NCI-H345 treated with DMSO at 0.1 percent for 48 hours (cell line): ENCODE measurements around the gene TARS3.
"Not testable (repeated sequence)": the region's sequence is repeated elsewhere in the genome, so short reads cannot be mapped to it uniquely, and the experiment has no call there.

Experiments used
- DNase-seq: peaks from one replicate; lab custom pipeline; 2025; ENCODE audit not compliant: unreplicated experiment; lab: John Stamatoyannopoulos, UW

TARS3 gene

DNA sequence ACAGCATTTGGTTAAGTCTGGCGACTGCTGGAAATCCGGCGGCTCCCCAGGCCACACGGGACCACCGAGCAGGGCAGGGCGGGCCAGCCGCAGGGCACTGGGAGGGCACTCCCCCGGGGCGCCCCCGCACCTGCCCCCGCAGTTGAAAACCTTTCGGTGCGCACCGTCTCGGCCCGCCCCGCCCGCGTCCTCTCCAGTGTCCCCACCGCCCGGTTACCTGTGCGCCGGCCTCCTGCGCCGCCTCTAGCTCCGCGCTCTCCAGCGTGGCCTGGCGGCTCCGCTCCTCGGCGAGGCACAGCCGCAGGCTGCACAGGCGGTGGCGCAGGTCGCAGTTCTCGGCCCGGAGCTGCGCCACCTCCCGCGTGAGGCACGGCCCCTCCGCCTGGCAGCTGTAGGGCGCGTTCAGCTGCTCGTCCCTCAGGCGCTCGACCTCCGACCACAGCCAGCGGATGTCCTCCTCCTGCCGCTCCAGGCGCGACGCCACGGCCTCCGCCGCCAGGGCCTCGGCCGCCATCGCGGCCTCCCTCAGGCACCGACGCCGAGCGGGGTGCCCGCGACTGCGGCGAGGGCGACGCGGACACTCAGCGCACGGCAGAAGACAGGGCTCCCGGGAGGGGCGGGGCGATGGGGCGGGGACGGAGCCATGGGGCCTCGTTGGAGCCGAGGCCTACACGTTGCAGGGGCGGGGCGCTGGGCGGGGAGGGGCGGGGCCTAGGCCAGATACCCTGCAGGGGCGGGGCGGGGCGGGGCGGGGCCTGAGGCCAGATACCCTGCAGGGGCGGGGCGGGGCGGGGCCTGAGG, at the start of gene TARS3:
Gene TARS3, minus strand, starts transcription at position 600 of the 801 bp plus-strand sequence. Its CDS starts 86 bp downstream, at position 514.
- DNase-seq = peak; percentile 32

DNA sequence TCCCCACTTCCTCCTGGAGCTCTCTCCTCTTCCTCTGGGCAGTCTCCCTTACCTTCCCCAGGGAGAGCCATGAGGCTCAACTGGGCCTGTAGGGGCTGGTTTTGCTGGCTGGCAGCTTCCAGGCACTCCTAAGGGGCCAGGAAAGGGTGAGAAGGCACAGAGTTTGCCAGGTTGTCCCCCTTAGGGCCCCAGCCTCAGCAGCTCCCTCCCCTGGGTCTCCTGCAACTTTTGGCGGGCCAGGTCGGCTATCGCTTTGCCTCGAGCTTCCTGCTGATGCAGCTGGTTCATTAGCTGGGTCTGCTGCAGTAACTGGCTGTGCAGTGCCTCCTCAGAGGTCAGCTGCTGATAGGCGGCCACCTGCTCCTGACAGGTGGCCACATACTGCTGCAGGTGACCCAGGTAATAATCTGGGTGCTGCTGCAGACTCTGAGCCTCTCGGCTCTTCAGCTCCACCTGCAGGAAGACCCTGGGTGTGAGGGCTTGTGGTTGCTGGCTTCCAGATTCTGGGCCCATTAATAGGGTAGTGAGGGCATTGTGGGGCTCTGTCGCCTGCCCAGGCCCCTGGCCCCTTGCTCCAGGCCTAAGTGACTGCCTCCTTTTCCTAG, 49.3 kb upstream of the TARS3 start:
- no peak for DNase-seq

DNA sequence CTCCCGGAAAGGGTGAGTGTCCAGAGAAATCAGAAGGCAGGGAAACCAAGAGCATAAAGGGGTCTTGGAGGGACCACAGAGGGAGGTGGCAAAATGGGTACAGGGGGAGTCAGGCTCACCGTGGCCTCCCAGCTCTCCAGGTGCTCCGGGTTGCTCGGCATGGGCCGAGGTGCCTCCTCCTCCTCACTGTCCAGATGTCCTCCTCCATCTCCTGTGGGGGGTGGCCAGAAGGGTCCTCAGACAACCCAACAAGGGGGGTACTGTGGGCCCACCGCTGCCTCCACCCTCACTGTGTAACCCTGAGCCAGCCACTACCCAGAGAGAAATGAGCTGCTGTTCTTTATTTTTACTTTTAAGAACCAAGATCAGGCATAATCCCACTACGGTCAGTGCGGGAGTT, 48.6 kb upstream of the TARS3 start:
- no peak for DNase-seq

DNA sequence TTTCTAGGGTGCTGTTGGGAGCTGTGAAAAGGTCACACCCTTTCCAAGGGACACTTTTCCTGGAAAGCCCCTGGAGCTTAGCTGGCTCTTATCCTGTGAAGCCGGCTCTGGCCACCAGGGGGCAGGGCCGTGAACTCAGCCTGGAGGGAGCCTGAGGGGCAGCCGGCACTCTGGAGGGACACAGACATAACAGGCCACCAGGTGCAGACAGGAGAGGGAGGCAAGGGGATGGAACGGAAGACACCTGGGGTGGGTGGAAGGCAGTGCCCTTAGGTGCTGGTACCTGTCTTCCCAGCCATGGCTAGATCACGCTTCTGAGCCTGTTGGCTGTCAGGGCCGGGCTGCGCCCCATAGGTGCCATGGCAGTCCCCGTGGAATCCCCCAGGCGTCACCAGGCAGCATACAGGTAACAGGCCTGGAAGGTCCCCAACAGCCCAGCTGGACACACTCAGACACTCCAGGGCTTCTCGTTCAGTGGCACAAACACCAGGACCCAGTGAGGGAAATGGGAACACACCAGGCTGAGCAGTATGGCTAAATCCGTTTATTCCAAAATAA, 42.9 kb upstream of the TARS3 start:
- not testable (repeated sequence) for DNase-seq

DNA sequence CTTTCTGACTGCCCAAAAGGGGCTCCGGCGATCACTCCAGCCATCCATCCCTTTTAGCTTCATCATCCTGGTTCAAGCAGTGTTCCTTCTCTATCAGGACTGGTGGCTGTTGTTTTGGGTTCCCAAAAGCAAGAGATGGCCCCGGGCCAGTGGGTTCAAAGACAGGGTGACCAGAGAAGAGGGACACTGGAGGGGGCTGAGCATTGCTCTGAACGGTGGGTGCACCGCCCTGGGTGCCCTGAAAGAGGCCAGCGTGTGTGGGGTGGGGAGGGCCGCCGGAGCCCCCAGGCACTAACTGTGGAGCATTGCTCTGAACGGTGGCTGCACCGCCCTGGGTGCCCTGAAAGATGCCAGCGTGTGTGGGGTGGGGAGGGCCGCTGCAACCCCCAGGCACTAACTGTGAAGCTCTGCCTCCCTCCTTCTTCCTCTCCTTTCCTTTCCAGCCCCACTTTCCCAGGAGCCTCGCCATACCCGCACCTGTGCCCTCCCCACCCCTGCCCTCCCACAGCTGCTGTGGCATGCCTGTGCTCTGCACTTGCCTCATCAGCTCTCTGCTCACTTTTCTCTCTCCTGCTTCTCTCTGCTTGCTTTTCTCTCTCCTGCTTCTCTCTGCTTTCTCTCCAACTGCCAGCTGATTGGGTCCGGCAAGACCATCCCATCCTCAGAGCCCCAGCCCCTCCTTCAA, 41.6 kb upstream of the TARS3 start:
- DNase-seq = no peak

DNA sequence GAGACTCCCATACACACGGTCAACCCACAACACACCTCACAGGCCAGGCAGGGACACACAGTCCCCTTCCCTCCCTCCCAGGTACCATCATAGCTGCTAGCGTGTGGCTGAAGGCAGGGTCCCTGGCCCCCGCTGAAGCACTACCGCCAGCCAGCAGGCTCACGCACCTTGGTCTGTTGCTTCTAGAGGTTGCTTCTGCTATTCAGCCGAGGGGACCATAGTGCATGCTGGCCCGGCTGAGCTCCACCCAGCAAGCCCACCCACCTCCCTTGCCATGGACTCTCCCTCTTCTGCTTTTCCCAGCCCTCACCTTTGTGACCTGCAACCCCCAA, 41.0 kb upstream of the TARS3 start:
- not testable (repeated sequence) for DNase-seq

DNA sequence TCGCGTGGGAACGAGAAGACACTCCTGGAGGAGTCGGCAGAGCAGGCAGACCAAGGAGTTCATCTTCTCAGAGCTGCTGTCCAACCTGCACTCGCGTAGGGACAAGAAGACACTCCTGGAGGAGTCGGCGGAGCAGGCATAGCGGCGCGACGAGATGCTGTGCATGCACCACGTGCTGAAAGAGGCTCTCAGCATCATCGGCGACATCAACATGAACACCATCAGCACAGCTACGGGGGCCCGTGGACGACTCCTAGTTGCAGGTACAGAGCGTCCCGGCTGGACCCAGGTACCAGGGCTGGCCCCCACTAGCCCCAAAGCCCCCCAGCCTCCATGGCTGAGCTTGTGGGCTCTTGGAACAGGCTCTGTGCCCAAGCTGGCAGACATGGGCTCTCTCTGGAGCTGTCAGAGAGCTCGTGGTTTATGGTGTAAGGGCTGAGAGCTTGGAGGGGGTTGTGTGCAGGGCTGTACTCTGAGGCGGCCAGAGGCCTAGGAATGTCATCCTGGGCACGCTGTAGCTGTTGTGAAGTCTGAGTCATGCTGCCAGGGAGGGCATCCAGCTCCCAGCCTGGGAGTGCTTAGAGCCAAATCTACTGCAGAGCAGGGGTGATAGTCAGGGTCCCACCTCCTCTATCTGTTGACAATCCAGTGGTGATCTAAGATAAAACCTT, 40.5 kb upstream of the TARS3 start:
- not testable (repeated sequence) for DNase-seq

DNA sequence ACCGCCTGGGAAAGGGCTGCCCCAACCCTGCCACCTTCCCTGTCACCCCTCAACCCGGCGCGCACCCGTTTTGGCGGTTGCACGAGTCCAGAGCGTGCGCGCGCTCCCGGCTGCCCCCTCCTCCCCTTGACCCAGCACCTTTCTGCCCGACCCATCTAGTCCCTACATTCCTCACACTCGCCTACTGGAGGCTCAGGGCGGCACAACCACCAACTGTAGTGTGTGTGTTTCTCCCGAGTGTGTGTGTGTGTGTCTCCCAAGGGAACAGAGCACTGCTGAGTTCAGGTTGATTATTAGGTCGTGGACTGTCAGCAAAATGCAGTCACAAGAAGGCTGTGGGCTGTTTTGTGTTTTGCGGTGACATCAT, 22.4 kb upstream of the TARS3 start:
- not testable (repeated sequence) for DNase-seq

DNA sequence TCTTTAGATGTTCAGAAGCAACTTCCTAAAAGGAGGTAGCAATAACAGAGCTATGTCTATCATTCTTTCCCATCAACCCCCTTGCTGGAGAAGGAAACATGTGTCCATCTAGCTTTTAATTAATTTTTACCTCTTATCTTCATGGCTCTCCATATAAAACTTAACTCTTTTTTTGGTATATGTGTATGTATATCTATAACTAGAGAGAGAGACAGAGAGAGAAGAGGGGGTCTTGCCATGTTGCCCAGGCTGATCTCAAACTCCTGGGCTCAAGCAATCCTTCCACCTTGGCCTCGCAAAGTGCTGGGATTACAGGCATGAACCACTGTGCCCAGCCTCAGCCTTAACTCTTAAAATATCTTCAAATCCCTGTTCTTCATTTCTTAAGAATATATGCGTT, 10.6 kb upstream of the TARS3 start:
- DNase-seq = not testable (repeated sequence)

DNA sequence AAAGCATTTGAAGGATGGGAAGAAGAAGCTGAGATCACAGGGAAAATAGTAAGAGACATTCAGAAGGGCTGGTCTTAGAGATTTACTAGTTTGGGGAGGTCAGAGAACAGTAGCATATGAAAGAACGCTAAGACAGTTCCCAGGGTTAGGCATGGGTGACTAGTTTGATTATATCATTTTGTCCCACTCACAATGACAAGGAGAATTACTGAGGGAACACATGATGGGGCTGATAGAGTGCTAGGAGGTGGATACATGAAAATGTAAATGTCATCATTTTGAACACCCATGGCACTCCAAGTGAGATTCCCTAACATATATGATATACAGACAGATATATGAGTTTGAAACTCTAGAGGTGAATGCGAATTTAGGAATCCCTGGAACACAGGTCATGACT, 9.3 kb upstream of the TARS3 start:
- no peak for DNase-seq

DNA sequence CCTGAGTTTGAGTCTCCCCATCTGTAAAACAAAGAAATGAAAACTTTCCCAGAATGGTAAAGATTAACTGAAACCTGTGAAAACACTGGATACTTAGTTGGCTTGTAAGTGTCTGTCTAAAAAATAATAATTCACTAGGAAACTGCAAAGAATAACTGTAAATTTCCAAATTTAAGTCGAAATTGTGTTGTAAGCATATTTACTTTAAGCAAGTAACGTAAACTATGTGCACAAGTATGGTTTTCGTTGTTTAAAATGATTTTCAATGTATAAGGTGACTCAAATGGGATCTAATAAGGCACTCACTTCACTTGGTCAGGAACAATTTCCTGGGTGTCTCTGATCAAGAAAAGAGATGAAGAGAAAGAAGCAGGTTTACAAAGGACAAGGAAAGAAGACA, 8.5 kb upstream of the TARS3 start:
- DNase-seq = no peak

DNA sequence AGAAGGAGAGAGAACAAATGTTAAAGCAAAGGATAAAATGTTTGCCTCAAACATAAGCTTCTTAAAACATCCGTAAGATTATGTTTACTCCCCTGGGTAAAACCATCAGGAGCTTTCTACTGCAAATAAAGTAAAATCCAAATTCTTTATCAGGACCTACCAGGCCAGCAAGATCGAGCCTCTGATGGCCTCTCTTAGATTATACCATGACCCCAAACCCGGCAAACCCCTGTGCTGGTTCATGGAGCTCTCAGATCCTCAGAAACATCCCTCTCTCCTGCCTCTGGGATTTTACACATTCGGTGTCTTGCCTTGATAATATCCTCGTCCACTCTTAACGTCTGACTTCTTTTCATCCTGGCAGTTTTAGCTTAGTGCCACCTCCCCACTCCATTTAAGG, 7.5 kb upstream of the TARS3 start:
- no peak for DNase-seq

DNA sequence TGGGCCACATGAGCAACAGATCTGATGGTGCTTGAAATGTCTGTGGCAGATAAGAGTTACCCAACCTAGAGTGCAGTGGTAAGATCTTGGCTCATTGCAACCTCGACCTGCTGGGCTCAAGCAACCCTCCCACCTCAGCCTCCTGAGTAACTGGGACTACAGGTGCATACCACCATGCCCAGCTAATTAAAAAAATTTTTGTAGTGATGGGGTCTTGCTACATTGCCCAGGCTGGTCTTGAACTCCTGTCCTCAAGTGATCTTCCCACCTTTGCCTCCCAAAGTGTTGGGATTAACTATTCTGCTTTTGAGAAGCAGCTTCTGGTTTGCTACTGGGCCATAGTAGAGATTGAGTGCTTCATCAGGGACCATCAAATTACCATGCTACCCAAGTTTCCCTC, 2.9 kb upstream of the TARS3 start:
- DNase-seq = no peak

DNA sequence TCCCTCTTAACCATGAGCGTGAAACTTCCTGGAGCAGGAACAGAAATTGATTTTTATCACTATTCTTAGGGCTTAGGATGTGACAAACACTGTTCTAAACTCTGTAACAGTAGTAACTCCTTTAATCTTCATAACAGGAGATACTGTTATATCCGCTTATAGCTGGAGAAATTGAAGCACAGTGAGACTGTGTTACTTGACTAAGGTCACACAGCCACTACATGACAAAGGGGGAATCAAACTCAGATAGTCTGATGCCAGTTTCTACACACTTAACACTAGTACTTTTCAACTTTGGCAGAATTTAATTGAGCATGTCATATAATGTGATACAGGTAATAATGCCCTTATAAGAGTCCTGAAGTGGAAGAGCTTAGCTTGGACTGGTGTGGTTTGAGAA, 800 bp upstream of the TARS3 start:
- no peak for DNase-seq

DNA sequence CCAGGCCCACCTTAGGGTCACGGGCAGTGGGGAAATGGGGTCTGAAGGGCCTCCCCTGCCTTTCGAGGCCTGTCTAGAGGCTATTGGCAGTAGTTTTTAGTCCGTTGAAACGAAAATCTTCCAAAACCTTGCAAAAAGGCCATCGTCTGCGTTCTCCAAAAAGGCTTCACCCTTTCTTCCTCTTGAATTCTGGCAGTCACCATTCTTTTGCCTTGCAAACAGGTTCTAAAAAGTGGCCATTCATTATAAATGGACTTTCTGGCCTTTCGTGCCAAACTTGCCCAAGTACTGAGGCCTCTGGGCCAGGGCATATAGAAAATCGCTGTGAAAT, 367 bp upstream of the TARS3 start:
- DNase-seq = no peak

DNA sequence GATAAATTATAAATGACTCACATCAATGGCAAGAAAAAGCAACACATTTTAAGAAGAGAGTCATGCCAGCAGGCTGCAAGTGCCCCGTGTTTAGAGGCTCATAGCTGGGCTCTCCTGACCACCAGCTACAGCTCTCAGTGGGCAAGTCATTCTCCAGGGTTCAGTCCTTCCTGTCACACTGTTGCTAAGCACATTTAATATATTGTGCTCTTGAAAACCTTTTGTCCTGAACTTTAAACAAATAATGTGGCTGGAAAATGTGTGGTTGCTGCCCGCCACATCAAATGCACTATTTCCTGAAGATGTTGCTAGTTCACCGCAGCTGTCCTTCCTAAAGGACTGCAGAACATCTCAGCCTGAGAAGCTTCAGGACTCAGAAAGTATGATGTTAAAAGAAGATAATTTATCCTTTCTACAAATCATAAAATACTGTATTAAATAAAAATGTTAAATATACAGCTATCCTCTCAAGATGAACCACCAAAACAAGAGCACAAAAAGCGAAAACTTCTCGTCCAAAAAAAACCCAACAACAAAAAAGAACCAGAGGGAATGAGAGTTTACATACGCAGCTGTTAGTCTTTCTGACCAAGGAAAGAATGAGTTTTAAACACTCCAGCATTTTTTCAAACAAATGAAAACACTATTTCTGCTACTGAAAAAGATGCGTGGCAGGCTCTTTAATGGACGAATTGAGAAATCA, 951 bp downstream of the TARS3 start:
- no peak for DNase-seq

DNA sequence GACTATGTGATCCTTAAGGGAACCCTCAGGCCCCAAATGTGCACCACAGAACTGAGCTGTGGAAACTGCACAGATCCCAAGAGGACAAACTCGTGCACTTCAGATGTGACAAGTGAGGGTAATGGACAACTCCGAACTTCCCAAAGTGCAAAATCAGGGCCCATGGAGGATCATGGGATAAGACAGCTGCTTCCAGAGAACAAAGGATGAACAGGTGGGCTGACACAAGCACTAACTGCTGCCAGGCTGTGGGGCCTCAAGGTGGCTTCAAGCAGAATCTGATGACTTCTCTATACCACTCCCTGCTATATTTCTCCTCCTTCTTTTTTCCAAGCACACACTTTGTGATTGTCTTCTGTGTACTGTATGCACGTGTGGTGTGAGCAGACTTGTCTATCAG, 5.4 kb downstream of the TARS3 start:
- DNase-seq = no peak

DNA sequence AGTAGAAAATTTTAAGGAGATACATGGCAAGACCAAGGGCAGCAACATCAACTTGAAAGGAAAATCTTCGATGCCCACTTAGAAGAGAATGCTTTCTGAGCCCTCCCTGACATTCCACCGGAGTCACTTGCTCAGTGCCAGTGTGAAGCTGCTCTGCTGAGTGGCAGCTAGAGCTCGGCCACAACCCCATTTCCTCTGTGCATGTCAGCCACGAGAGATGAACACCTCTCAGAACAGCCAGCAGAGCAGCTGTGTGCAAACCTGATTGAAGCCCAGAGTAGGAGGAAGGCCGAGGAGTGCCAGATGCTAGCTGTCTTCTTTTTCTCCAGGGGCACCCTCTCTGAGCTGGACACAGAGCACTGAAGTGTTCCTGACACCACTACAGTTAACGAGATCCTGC, 12.2 kb downstream of the TARS3 start:
- no peak for DNase-seq

DNA sequence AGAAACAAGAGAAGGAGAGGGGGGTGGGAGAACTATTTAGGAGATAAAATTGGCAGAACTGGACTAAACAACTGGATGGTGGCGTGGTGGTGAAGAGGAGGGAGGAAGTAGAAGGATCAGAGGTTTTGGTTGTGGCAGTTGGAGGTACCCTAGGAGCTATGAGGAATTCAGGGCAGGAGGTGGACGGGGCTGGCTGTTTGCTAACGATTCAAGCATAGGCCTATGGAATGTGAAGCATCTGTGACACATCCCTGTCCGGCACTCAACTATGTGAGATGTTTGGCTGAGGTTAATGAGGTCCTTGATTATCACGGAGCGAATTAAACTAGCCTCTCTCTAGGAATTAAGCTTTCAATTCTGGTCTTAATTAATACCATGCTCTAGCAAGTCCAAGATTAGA, 13.5 kb downstream of the TARS3 start:
- no peak for DNase-seq

DNA sequence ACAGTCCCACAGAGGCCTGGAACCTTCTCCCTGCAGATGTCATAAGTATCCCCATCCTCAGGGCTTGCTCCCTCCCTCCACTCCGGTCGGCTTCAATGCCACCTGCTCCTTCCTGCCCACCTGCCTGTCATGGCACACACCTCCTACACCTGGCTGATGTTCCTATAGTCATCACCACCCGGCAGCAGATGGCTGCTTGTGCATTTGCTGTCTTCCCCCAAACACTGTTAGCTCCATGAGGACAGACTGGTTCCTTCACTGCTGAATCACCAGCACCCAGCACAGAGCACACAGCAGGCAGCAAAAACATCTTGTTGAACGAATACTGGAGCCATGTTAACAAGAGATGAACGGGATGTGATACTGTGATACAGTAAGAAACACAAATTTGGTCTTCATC, 14.8 kb downstream of the TARS3 start:
- DNase-seq = no peak

DNA sequence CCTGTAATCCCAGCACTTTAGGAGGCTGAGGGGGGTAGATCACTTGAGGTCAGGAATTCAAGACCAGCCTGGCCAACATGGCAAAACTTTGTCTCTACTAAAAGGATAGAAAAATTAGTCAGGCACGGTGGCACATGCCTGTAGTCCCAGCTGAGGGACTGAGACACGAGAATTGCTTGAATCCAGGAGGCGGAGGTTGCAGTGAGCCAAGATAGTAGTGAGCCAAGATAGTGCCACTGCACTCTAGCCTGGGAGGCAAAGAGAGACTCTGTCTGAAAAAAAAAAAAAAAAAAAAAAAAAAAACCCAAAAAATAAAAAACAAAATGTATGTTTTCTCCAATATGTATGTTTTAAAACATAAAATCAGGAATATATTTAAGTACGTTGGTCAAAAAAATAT, 16.3 kb downstream of the TARS3 start:
- no peak for DNase-seq
